Measurements from ENCODE around the gene CD99L2.

The CD99L2 gene, protein sequence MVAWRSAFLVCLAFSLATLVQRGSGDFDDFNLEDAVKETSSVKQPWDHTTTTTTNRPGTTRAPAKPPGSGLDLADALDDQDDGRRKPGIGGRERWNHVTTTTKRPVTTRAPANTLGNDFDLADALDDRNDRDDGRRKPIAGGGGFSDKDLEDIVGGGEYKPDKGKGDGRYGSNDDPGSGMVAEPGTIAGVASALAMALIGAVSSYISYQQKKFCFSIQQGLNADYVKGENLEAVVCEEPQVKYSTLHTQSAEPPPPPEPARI

GRCh38 chrX:150898343-150899190 is at the start of gene CD99L2:
CD99L2 (minus strand) TSS chrX:150898668; CDS start chrX:150898588, 80 bp downstream.
- H3K4me3 ChIP-seq (ENCODE audit: low read depth, low read length) = peak within 1 kb of the TSS; percentile 72
- peak; percentile 88 for DNase-seq (ENCODE audit: low read depth)
- TF ChIP-seq POLR2A (IDR thresholded peaks at IDR 0.05; ENCODE audit: extremely low read depth, insufficient read length) (no peak), MYC (IDR thresholded peaks at IDR 0.05; ENCODE audit: low read depth, low read length) (no peak)
- TF ChIP-seq, protein P1, sequence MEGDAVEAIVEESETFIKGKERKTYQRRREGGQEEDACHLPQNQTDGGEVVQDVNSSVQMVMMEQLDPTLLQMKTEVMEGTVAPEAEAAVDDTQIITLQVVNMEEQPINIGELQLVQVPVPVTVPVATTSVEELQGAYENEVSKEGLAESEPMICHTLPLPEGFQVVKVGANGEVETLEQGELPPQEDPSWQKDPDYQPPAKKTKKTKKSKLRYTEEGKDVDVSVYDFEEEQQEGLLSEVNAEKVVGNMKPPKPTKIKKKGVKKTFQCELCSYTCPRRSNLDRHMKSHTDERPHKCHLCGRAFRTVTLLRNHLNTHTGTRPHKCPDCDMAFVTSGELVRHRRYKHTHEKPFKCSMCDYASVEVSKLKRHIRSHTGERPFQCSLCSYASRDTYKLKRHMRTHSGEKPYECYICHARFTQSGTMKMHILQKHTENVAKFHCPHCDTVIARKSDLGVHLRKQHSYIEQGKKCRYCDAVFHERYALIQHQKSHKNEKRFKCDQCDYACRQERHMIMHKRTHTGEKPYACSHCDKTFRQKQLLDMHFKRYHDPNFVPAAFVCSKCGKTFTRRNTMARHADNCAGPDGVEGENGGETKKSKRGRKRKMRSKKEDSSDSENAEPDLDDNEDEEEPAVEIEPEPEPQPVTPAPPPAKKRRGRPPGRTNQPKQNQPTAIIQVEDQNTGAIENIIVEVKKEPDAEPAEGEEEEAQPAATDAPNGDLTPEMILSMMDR (IDR thresholded peaks at IDR 0.05; ENCODE audit: low read depth, low read length) = no peak
- TF ChIP-seq, protein P2, sequence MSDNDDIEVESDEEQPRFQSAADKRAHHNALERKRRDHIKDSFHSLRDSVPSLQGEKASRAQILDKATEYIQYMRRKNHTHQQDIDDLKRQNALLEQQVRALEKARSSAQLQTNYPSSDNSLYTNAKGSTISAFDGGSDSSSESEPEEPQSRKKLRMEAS (IDR thresholded peaks at IDR 0.05; ENCODE audit: low read depth, low read length) = no peak

GRCh38 chrX:150944233-150944632 is 45.8 kb upstream of the CD99L2 start:
- no peak for DNase-seq (ENCODE audit: low read depth)
- no peak overlapping the region for H3K4me3 ChIP-seq (ENCODE audit: low read depth, low read length)
- TF ChIP-seq POLR2A (IDR thresholded peaks at IDR 0.05; ENCODE audit: extremely low read depth, insufficient read length) (no peak), MYC (IDR thresholded peaks at IDR 0.05; ENCODE audit: low read depth, low read length) (no peak)
- TF ChIP-seq, protein P1 (IDR thresholded peaks at IDR 0.05; ENCODE audit: low read depth, low read length) = no peak
- TF ChIP-seq, protein P2 (IDR thresholded peaks at IDR 0.05; ENCODE audit: low read depth, low read length) = no peak

GRCh38 chrX:150942942-150943594 is 44.6 kb upstream of the CD99L2 start:
- no peak for DNase-seq (ENCODE audit: low read depth)
- no peak for TF ChIP-seq POLR2A (IDR thresholded peaks at IDR 0.05; ENCODE audit: extremely low read depth, insufficient read length)
- H3K4me3 ChIP-seq (ENCODE audit: low read depth, low read length) = no peak overlapping the region

- no peak overlapping the region for H3K4me3 ChIP-seq (ENCODE audit: low read depth, low read length)
- TF ChIP-seq POLR2A (IDR thresholded peaks at IDR 0.05; ENCODE audit: extremely low read depth, insufficient read length) (no peak), MYC (IDR thresholded peaks at IDR 0.05; ENCODE audit: low read depth, low read length) (no peak)
- TF ChIP-seq, protein P1 (IDR thresholded peaks at IDR 0.05; ENCODE audit: low read depth, low read length) = no peak
- TF ChIP-seq, protein P2 (IDR thresholded peaks at IDR 0.05; ENCODE audit: low read depth, low read length) = no peak
- DNase-seq (ENCODE audit: low read depth) = no peak
Measured at GRCh38 chrX:150941580-150941979, 43.1 kb upstream of the CD99L2 start.

DNA sequence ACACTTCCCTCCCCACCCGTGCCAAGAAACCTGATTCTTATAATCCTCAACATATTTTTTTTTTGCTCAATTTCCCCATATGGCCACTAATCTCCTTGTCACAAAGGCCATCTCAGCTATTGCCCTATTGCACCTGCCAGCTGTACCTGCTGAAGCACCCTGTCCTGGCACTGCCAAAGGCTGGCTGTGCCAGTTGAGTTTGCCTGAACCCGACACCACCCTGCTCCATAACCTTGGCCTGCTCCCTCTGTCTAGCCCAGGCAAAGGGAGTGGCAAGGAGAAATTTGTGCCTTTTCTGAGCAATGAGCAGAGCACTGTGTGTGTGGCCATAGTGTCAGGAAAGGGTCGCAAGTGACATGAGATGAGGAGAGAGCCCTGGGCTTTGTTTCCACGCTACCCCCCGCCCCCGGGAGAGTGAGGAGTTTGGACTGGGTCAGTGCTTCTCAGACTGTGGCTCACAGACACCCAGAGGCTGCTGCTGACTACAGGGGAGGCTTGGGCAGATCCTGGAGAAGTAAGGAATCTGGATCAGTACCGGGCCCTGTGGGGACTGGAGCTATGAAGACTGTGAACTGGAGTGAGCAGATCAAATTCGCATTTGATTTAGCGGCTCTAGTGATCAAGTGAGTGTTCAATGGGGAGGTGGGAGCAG is 42.5 kb upstream of the CD99L2 start:
- DNase-seq (ENCODE audit: low read depth) = no peak
- H3K4me3 ChIP-seq (ENCODE audit: low read depth, low read length) = no peak overlapping the region
- TF ChIP-seq, protein P1 (IDR thresholded peaks at IDR 0.05; ENCODE audit: low read depth, low read length) = no peak
- TF ChIP-seq, protein P2 (IDR thresholded peaks at IDR 0.05; ENCODE audit: low read depth, low read length) = no peak
- no peak for TF ChIP-seq POLR2A (IDR thresholded peaks at IDR 0.05; ENCODE audit: extremely low read depth, insufficient read length)
